Measurements from ENCODE around the gene RPLP2. TPM values are rescaled to one million over a fixed set of nuclear protein-coding genes. Genes with fewer than 3 reads are reported as not detected.
A peak's percentile ranks its signal among the peaks of the same experiment; 100 is the strongest.

RPLP2 gene
- total RNA-seq, 3 donors from 2014 or later, result 583 to 1,665 (median 1,093) TPM

DNA sequence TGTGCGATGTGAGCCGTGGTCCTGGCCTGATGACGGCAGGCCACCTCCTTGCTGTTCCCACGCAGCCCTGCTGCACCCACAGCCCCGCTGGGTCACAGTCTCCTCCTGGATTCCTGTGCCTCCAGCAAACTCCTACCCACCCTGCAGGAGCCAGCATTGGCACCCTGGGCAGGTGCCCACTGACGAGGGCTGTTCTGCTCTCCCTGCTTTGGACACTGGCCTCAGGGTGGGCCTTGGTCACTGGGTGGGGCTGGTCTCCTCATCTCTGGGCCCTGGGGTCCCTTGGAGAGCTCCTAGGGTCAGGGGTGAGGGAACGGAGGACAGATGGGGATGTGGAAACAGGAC is 45.5 kb downstream of the RPLP2 start:
- intact Hi-C loops (cut with DNase I; ENCODE audit: low total_unique reads), result loop anchor here (10.0 kb wide), 1 partner anchor 199 kb away; no protein-coding TSS in a partner anchor
- Histone ChIP-seq H3K27ac (peak overlapping the region in 1 of 2 donors; percentile 28), H3K9me3 (no peaks in the 10 kb centered on the region), H3K4me1 (peaks cover under 1 to 4% of the 10 kb centered on the region in 2 donors), H3K4me3 (no peak overlapping the region), H3K36me3 (no peaks in the 10 kb centered on the region), H3K27me3 (no peaks in the 10 kb centered on the region)
- TF ChIP-seq POLR2A (IDR thresholded peaks at IDR 0.05), result no peak
- no peak for TF ChIP-seq POLR2AphosphoS5 (IDR thresholded peaks at IDR 0.05)
- TF ChIP-seq, protein P1, sequence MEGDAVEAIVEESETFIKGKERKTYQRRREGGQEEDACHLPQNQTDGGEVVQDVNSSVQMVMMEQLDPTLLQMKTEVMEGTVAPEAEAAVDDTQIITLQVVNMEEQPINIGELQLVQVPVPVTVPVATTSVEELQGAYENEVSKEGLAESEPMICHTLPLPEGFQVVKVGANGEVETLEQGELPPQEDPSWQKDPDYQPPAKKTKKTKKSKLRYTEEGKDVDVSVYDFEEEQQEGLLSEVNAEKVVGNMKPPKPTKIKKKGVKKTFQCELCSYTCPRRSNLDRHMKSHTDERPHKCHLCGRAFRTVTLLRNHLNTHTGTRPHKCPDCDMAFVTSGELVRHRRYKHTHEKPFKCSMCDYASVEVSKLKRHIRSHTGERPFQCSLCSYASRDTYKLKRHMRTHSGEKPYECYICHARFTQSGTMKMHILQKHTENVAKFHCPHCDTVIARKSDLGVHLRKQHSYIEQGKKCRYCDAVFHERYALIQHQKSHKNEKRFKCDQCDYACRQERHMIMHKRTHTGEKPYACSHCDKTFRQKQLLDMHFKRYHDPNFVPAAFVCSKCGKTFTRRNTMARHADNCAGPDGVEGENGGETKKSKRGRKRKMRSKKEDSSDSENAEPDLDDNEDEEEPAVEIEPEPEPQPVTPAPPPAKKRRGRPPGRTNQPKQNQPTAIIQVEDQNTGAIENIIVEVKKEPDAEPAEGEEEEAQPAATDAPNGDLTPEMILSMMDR (IDR thresholded peaks at IDR 0.05), result no peak
- DNase-seq (ENCODE audit: low spot score in 2 of 2), result no peak

DNA sequence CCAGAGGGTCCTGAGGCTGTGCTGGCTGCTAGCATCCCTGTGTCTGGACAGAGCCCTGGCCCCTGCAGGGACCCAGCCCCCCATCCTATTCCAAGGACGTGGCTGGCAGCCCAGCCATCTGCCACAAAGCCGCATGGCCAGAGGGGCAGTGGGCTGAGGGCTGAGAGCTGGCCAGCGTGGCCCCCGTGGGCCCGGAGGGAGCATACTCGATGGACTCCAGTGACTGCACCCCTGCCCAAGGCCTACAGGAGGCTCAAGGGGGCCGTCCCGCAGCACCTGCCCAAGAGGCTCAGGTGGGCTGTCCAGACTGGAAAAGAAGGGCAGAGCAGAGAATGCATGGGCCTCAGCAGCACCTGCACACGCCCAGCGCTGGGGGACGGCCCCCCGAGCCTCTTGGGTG is 46.0 kb downstream of the RPLP2 start:
- no peaks in the 10 kb centered on the region for H3K9me3 ChIP-seq
- intact Hi-C loops (cut with DNase I; ENCODE audit: low total_unique reads), result loop anchor here (10.0 kb wide), 1 partner anchor 199 kb away; no protein-coding TSS in a partner anchor

GRCh38 chr11:856397-856796 is 46.6 kb downstream of the RPLP2 start:
- no peaks in the 10 kb centered on the region for H3K36me3 ChIP-seq
- H3K27ac ChIP-seq, result no peak overlapping the region
- no peaks in the 10 kb centered on the region for H3K9me3 ChIP-seq
- H3K27me3 ChIP-seq, result no peaks in the 10 kb centered on the region
- no peak overlapping the region for H3K4me3 ChIP-seq
- intact Hi-C loops (cut with DNase I; ENCODE audit: low total_unique reads), result loop anchor here (10.0 kb wide), 1 partner anchor 198 kb away; no protein-coding TSS in a partner anchor
- TF ChIP-seq, protein P1 (IDR thresholded peaks at IDR 0.05), result no peak
- TF ChIP-seq POLR2AphosphoS5 (IDR thresholded peaks at IDR 0.05), result no peak
- TF ChIP-seq POLR2A (IDR thresholded peaks at IDR 0.05), result no peak
- no peak for DNase-seq (ENCODE audit: low spot score in 2 of 2)
- H3K4me1 ChIP-seq, result peaks cover 0 to 4% of the 10 kb centered on the region in 2 donors

More for the DNA sequence above, 46.0 kb downstream of the RPLP2 start:
- TF ChIP-seq POLR2A (IDR thresholded peaks at IDR 0.05), result no peak
- TF ChIP-seq POLR2AphosphoS5 (IDR thresholded peaks at IDR 0.05), result no peak
- TF ChIP-seq, protein P1 (IDR thresholded peaks at IDR 0.05), result no peak
- H3K4me1 ChIP-seq, result peaks cover 0 to 4% of the 10 kb centered on the region in 2 donors
- DNase-seq (ENCODE audit: low spot score in 2 of 2), result no peak
- no peak overlapping the region for H3K4me3 ChIP-seq
- no peaks in the 10 kb centered on the region for H3K27me3 ChIP-seq
- no peaks in the 10 kb centered on the region for H3K36me3 ChIP-seq
- H3K27ac ChIP-seq, result no peak overlapping the region

DNA sequence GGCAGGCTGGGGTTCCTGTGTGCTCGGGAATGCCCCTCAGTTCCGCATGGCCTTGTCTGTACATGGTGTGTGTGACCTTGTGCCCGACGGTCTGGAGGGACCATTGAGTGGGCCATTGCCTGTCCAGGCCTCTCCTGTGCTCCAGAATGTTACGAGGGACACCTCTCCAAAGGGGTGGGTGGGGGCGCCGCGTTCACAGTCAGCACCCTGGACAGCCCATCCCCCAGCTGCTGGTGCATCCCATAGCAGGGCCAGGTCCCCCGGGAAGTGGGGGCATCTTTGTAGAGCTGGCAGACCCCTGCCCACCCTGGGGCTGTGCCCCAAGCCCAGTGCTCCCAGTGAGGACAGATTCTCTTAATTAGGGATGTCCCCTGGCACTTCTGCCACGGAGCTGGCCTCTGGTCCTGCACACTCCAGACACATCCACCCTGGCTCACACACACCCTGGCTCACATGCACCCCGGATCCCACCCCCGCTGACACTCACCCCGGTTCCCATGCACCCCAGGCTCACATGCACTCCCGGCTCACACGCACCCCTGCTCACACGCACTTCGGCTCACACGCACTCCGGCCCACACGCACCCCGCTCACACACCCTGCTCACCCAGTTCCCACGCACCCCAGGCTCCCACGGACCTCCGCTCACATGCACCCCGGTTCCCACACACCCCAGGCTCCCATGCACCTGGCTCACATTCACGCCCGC is 48.4 kb downstream of the RPLP2 start:
- no peak overlapping the region for H3K4me3 ChIP-seq
- no peak for TF ChIP-seq POLR2AphosphoS5 (IDR thresholded peaks at IDR 0.05)
- no peak for TF ChIP-seq POLR2A (IDR thresholded peaks at IDR 0.05)
- TF ChIP-seq, protein P1 (IDR thresholded peaks at IDR 0.05), result no peak
- peaks cover 0 to 4% of the 10 kb centered on the region in 2 donors for H3K4me1 ChIP-seq
- H3K9me3 ChIP-seq, result no peaks in the 10 kb centered on the region
- DNase-seq (ENCODE audit: low spot score in 2 of 2), result no peak
- H3K27me3 ChIP-seq, result no peaks in the 10 kb centered on the region
- intact Hi-C loops (cut with DNase I; ENCODE audit: low total_unique reads), result loop anchor here (10.0 kb wide), 1 partner anchor 197 kb away; no protein-coding TSS in a partner anchor
- no peaks in the 10 kb centered on the region for H3K36me3 ChIP-seq
- no peak overlapping the region for H3K27ac ChIP-seq

- H3K36me3 ChIP-seq, result no peaks in the 10 kb centered on the region
- no peak overlapping the region for H3K4me3 ChIP-seq
- H3K27me3 ChIP-seq, result no peaks in the 10 kb centered on the region
- DNase-seq (ENCODE audit: low spot score in 2 of 2), result no peak
- H3K4me1 ChIP-seq, result peaks cover 0 to 4% of the 10 kb centered on the region in 2 donors
- intact Hi-C loops (cut with DNase I; ENCODE audit: low total_unique reads), result loop anchor here (10.0 kb wide), 1 partner anchor 196 kb away; no protein-coding TSS in a partner anchor
- no peaks in the 10 kb centered on the region for H3K9me3 ChIP-seq
- no peak overlapping the region for H3K27ac ChIP-seq
- no peak for TF ChIP-seq POLR2A (IDR thresholded peaks at IDR 0.05)
- TF ChIP-seq, protein P1 (IDR thresholded peaks at IDR 0.05), result no peak
- TF ChIP-seq POLR2AphosphoS5 (IDR thresholded peaks at IDR 0.05), result no peak
These were observed 49.1 kb downstream of the RPLP2 start for GRCh38 chr11:858762-859339.
